HepG2 (cell line): ENCODE results near the gene ETS2. TPM values are rescaled to one million over a fixed set of nuclear protein-coding genes. Genes with fewer than 3 reads are reported as not detected.

ENCODE experiments used
- ATF2 ChIP-seq: sonication (generic); formaldehyde crosslinking; IDR thresholded peaks from 2 replicates; pipeline ENCODE4 v1.4.0; 2020; ENCODE audit warnings: missing genetic modification reagents
- FOSL2 ChIP-seq: sonication (generic); formaldehyde crosslinking; IDR thresholded peaks from 2 replicates; pipeline ENCODE4 v1.4.0; 2020; ENCODE audit warnings: missing genetic modification reagents
- GATAD2A ChIP-seq: IDR thresholded peaks from 2 replicates; pipeline ENCODE4 v1.6.1; 2016
- HNF4G ChIP-seq, 2 experiments: sonication (generic) in 1 of 2; formaldehyde crosslinking in 1 of 2; IDR thresholded peaks; 2 replicates each; pipeline versions ENCODE4 v1.4.0 to v1.6.1; 2011 to 2020; ENCODE audit warnings: borderline replicate concordance in 2 of 2, low read depth in 2 of 2, mild to moderate bottlenecking in 2 of 2, low read length in 1 of 2, missing genetic modification reagents in 1 of 2, moderate library complexity in 1 of 2
- KLF16 ChIP-seq, 2 experiments: sonication (generic) in 1 of 2; formaldehyde crosslinking in 1 of 2; IDR thresholded peaks; 2 replicates each; pipeline versions ENCODE4 v1.6.1 to v1.8.0; 2016 to 2023; ENCODE audit warnings: missing genetic modification reagents in 2 of 2, missing compliant biosample characterization in 1 of 2
- KMT2A ChIP-seq: sonication (generic); formaldehyde crosslinking; IDR thresholded peaks from 2 replicates; pipeline ENCODE4 v1.4.0; 2020; ENCODE audit warnings: missing genetic modification reagents
- MAX ChIP-seq: IDR thresholded peaks from 2 replicates; pipeline ENCODE4 v1.6.1; 2012; ENCODE audit warnings: inconsistent platforms
- MAZ ChIP-seq, 2 experiments: sonication (generic) in 1 of 2; formaldehyde crosslinking in 1 of 2; IDR thresholded peaks; 2 replicates each; pipeline versions ENCODE4 v1.5.0 to v1.6.1; 2012 to 2020; ENCODE audit warnings: low read depth in 2 of 2, mild to moderate bottlenecking in 2 of 2, borderline replicate concordance in 1 of 2, improper control_type of control experiment in 1 of 2, low read length in 1 of 2, missing genetic modification reagents in 1 of 2, moderate library complexity in 1 of 2
- MEIS1 ChIP-seq: sonication (generic); formaldehyde crosslinking; IDR thresholded peaks from 2 replicates; pipeline ENCODE4 v1.9.0; 2021; ENCODE audit warnings: mild to moderate bottlenecking, missing genetic modification reagents, moderate library complexity, borderline replicate concordance
- NFE2L2 ChIP-seq: fragments of 150-350 bp; IDR thresholded peaks from 2 replicates; pipeline ENCODE4 v1.6.1; 2014; ENCODE audit warnings: low read length
- NONO ChIP-seq, 2 experiments: fragments of 450-650 bp in 1 of 2; sonication (generic) in 1 of 2; formaldehyde crosslinking in 1 of 2; IDR thresholded peaks in 1 of 2; conservative IDR thresholded peaks in 1 of 2; 2 replicates each; pipeline versions ENCODE4 v1.6.1 to v1.8.0; 2017 to 2022; ENCODE audit warnings: mild to moderate bottlenecking in 1 of 2, missing genetic modification reagents in 1 of 2, moderate library complexity in 1 of 2
- RAD51 ChIP-seq: fragments of 450-650 bp; IDR thresholded peaks from 2 replicates; pipeline ENCODE4 v1.6.1; 2016; ENCODE audit warnings: borderline replicate concordance
- SNAI1 ChIP-seq: sonication (generic); formaldehyde crosslinking; IDR thresholded peaks from 2 replicates; pipeline ENCODE4 v1.5.0; 2020; ENCODE audit warnings: mild to moderate bottlenecking, missing genetic modification reagents, borderline replicate concordance
- SOX5 ChIP-seq: IDR thresholded peaks from 2 replicates; pipeline ENCODE4 v1.6.1; 2016; ENCODE audit warnings: borderline replicate concordance
- SPEN ChIP-seq: sonication (generic); formaldehyde crosslinking; IDR thresholded peaks from 2 replicates; pipeline ENCODE4 v1.5.1; 2020; ENCODE audit warnings: low read depth, mild to moderate bottlenecking, missing genetic modification reagents
- TBX2 ChIP-seq: sonication (generic); formaldehyde crosslinking; IDR thresholded peaks from 2 replicates; pipeline ENCODE4 v1.5.0; 2020; ENCODE audit warnings: missing genetic modification reagents, mild to moderate bottlenecking, borderline replicate concordance
- THRA ChIP-seq: sonication (generic); formaldehyde crosslinking; IDR thresholded peaks from 2 replicates; pipeline ENCODE4 v1.4.0; 2020; ENCODE audit warnings: missing genetic modification reagents, borderline replicate concordance
- ZNF230 ChIP-seq: sonication (generic); formaldehyde crosslinking; IDR thresholded peaks from 2 replicates; pipeline ENCODE4 v1.4.0; 2020; ENCODE audit warnings: mild to moderate bottlenecking, missing genetic modification reagents
- ZNF317 ChIP-seq: sonication (generic); formaldehyde crosslinking; IDR thresholded peaks from 2 replicates; pipeline ENCODE4 v1.5.0; 2020; ENCODE audit warnings: mild to moderate bottlenecking, missing genetic modification reagents
- ZNF484 ChIP-seq: sonication (generic); formaldehyde crosslinking; IDR thresholded peaks from 2 replicates; pipeline ENCODE4 v1.5.1; 2020; ENCODE audit warnings: mild to moderate bottlenecking, low read depth, missing genetic modification reagents, borderline replicate concordance
- ZNF776 ChIP-seq: sonication (generic); formaldehyde crosslinking; IDR thresholded peaks from 2 replicates; pipeline ENCODE4 v1.4.0; 2020; ENCODE audit warnings: mild to moderate bottlenecking, missing genetic modification reagents
- ZNF878 ChIP-seq: sonication (generic); formaldehyde crosslinking; IDR thresholded peaks from 2 replicates; pipeline ENCODE4 v1.8.1; 2023; ENCODE audit warnings: mild to moderate bottlenecking, missing genetic modification reagents, moderate library complexity
- polyA plus RNA-seq, 8 experiments: library from polyadenylated mRNA; depleted of rRNA in 3 of 8; stranded (reverse) in 7 of 8; unstranded in 1 of 8; fragments of >200 nt; fragmentation: Illumina TruSeq in 4 of 8; extraction: Trizol in 4 of 8; gene quantifications; 2 replicates each; pipeline versions ENCODE4 v1.2.1 to v1.2.3, GENCODE V29; 2011 to 2016; ENCODE audit warnings: low read depth in 4 of 8, missing spikeins in 1 of 8, mixed read lengths in 1 of 8; ENCODE audit not compliant: insufficient read depth in 1 of 8
- total RNA-seq, 5 experiments: library from RNA; depleted of rRNA; stranded (reverse); fragments of >200 nt; fragmentation: Illumina TruSeq; extraction: Trizol; gene quantifications; 2 replicates each; pipeline ENCODE4 v1.2.3, GENCODE V29; 2016; ENCODE audit warnings: low read depth in 1 of 5
- TF ChIP-seq, protein P1 (sequence below): sonication (generic); formaldehyde crosslinking; IDR thresholded peaks from 2 replicates; pipeline ENCODE4 v1.5.1; 2020; ENCODE audit warnings: mild to moderate bottlenecking, missing genetic modification reagents, moderate library complexity

ETS2 gene
- total and polyA plus RNA-seq, 2 of the 13 experiments (the other 11 are each of a cell fraction or from before 2014, with no cell fraction given), result 24.6 to 64.4 TPM

- TF ChIP-seq NONO (IDR thresholded peaks at IDR 0.05) (no peak), NONO (CRISPR knock-in tag; conservative IDR thresholded peaks at IDR 0.05) (0 out of 2 replicates have a peak, but pooled peaks have one; percentile 19), TBX2 (CRISPR knock-in tag) (peak; percentile 34; the same call in 1 of the 2 replicates), ZNF776 (CRISPR knock-in tag) (no peak), FOSL2 (CRISPR knock-in tag) (peak; percentile 93), HNF4G (IDR thresholded peaks at IDR 0.05; ENCODE audit: borderline replicate concordance, low read depth, low read length) (peak; percentile 25; the same call in 1 of the 2 replicates), HNF4G (CRISPR knock-in tag; IDR thresholded peaks at IDR 0.05; ENCODE audit: borderline replicate concordance, low read depth) (peak; percentile 25; the same call in 1 of the 2 replicates), ZNF878 (CRISPR knock-in tag) (peak; percentile 56; the same call in 1 of the 2 replicates), ZNF230 (CRISPR knock-in tag) (0 out of 2 replicates have a peak, but pooled peaks have one; percentile 33), NFE2L2 (peak; percentile 31; the same call in 1 of the 2 replicates), MEIS1 (CRISPR knock-in tag) (no peak), ZNF484 (no peak), MAZ (IDR thresholded peaks at IDR 0.05; ENCODE audit: borderline replicate concordance, low read depth, low read length) (peak; percentile 91), MAZ (CRISPR knock-in tag; IDR thresholded peaks at IDR 0.05; ENCODE audit: low read depth) (peak; percentile 57; the same call in 1 of the 2 replicates), SNAI1 (CRISPR knock-in tag) (no peak), KLF16 (CRISPR knock-in tag; IDR thresholded peaks at IDR 0.05) (peak in 1 of 2 experiments; percentile 73; a peak in 2 of 4 replicates), THRA (CRISPR knock-in tag) (peak; percentile 75; the same call in 1 of the 2 replicates), ATF2 (CRISPR knock-in tag) (peak; percentile 82), RAD51 (peak; percentile 47; the same call in 1 of the 2 replicates), MAX (peak; percentile 42; the same call in 1 of the 2 replicates), ZNF317 (CRISPR knock-in tag) (0 out of 2 replicates have a peak, but pooled peaks have one; percentile 20), KMT2A (CRISPR knock-in tag) (peak; percentile 51; the same call in 1 of the 2 replicates), GATAD2A (CRISPR knock-in tag) (peak; percentile 87), SPEN (CRISPR knock-in tag) (peak; percentile 60; the same call in 1 of the 2 replicates), SOX5 (CRISPR knock-in tag) (peak; percentile 82)
- TF ChIP-seq, protein P1, sequence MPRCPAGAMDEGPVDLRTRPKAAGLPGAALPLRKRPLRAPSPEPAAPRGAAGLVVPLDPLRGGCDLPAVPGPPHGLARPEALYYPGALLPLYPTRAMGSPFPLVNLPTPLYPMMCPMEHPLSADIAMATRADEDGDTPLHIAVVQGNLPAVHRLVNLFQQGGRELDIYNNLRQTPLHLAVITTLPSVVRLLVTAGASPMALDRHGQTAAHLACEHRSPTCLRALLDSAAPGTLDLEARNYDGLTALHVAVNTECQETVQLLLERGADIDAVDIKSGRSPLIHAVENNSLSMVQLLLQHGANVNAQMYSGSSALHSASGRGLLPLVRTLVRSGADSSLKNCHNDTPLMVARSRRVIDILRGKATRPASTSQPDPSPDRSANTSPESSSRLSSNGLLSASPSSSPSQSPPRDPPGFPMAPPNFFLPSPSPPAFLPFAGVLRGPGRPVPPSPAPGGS (CRISPR knock-in tag), result peak; percentile 100
These were observed 26.1 kb downstream of the ETS2 start (continued) for GRCh38 chr21:38831526-38832467.
